ENCODE data around the gene LYSMD3. TPM values are rescaled to one million over a fixed set of nuclear protein-coding genes. Genes with fewer than 3 reads are reported as not detected.

The LYSMD3 gene
- polyA plus RNA-seq, 2 of the 4 experiments (the other 2 are of a cell fraction): 10.6 to 24.1 TPM

- ChIA-PET POLR2A (no interaction called here), CTCF (no interaction called here)
- H3K9me3 ChIP-seq: no peaks in the 10 kb centered on the region
- H3K4me1 ChIP-seq: no peaks in the 10 kb centered on the region
- DNase-seq (ENCODE audit: low read depth in 1 of 2, low spot score in 1 of 2) (no peak), ATAC-seq (no peak), FAIRE-seq (no peak)
- H3K27ac ChIP-seq: no peak overlapping the region
- TF ChIP-seq FOSB (CRISPR knock-in tag; IDR thresholded peaks at IDR 0.05) (no peak), JUNB (IDR thresholded peaks at IDR 0.05) (no peak), MAX (IDR thresholded peaks at IDR 0.05) (no peak), ATOH8 (CRISPR knock-in tag; IDR thresholded peaks at IDR 0.05; ENCODE audit: low read depth) (no peak), FOXS1 (CRISPR knock-in tag; IDR thresholded peaks at IDR 0.05) (no peak), HOXA7 (CRISPR knock-in tag; IDR thresholded peaks at IDR 0.05) (no peak), ESRRA (IDR thresholded peaks at IDR 0.05; ENCODE audit: borderline replicate concordance, low read length) (no peak), E2F6 (IDR thresholded peaks at IDR 0.05; ENCODE audit: borderline replicate concordance, low read depth) (no peak), NFE2L2 (conservative IDR thresholded peaks at IDR 0.05; ENCODE audit: low read length) (no peak), ZNF302 (CRISPR knock-in tag; IDR thresholded peaks at IDR 0.05) (no peak), HEYL (CRISPR knock-in tag; IDR thresholded peaks at IDR 0.05) (no peak), POLR2A (IDR thresholded peaks at IDR 0.05; ENCODE audit: low read length) (no peak), HOXB13 (CRISPR knock-in tag; IDR thresholded peaks at IDR 0.05; ENCODE audit: low read depth) (no peak), RNF2 (IDR thresholded peaks at IDR 0.05; ENCODE audit: borderline replicate concordance, low read depth) (no peak), USF2 (IDR thresholded peaks at IDR 0.05) (no peak), BCL3 (IDR thresholded peaks at IDR 0.05) (no peak), HES2 (IDR thresholded peaks at IDR 0.05) (no peak), NPAS2 (CRISPR knock-in tag; IDR thresholded peaks at IDR 0.05; ENCODE audit: borderline replicate concordance) (no peak), HDAC2 (IDR thresholded peaks at IDR 0.05) (no peak)
- no peak overlapping the region for H3K4me3 ChIP-seq
- H3K4me2 ChIP-seq: no peak overlapping the region
These were observed 35.3 kb downstream of the LYSMD3 start for GRCh38 chr5:90494043-90494442.

GRCh38 chr5:90488791-90489190, 40.6 kb downstream of the LYSMD3 start:
- Histone ChIP-seq H3K4me1 (no peaks in the 10 kb centered on the region), H3K4me2 (no peak overlapping the region), H3K27ac (no peak overlapping the region), H3K9me3 (no peaks in the 10 kb centered on the region), H3K4me3 (no peak overlapping the region)
- no peak for FAIRE-seq
- ChIA-PET POLR2A (no interaction called here), CTCF (interaction anchor here (1.6 kb wide), 1 partner anchor 14 kb away, joined by 5 read pairs; the partner anchor contains the start of genes MBLAC2 and POLR3G)
- ATAC-seq: no peak
- no peak for TF ChIP-seq HEYL (CRISPR knock-in tag; IDR thresholded peaks at IDR 0.05)
- TF ChIP-seq PHF8 (IDR thresholded peaks at IDR 0.05; ENCODE audit: borderline replicate concordance, low read depth): no peak
- TF ChIP-seq FOSB (CRISPR knock-in tag; IDR thresholded peaks at IDR 0.05): no peak
- no peak for TF ChIP-seq TP53 (CRISPR knock-in tag; IDR thresholded peaks at IDR 0.05)
- no peak for TF ChIP-seq ZSCAN20 (CRISPR knock-in tag; IDR thresholded peaks at IDR 0.05)
- no peak for TF ChIP-seq CHD2 (IDR thresholded peaks at IDR 0.05; ENCODE audit: low read length, partially characterized antibody)
- WGBS (ENCODE audit: missing lambda C conversion rate): 64% methylated on average over 2 of the region's 2 CpGs
- DNase-seq (ENCODE audit: low read depth in 1 of 2, low spot score in 1 of 2): no peak
